IMR-90 (cell line): ENCODE data around the gene ORM1. TPM values are rescaled to one million over a fixed set of nuclear protein-coding genes. Genes with fewer than 3 reads are reported as not detected.

Experiments used
- ATAC-seq: fragments of 200-7000 bp; cut with Tn5 transposase; 2 replicates; pipeline ENCODE4 v1.9.1; 2020; ENCODE audit warnings: low read depth, mild to moderate bottlenecking, moderate library complexity
- BruUV-seq: library from RNA; stranded (reverse); fragments of 400-500 nt; replicated peaks from 2 replicates; lab custom pipeline; 2021; lab: Mats Ljungman, UMichigan
- CTCF ChIA-PET: fragments of 300-600 bp; formaldehyde crosslinking; extraction: SDS; loops from one replicate; lab custom pipeline; 2021; ENCODE audit warnings: antibody characterized with exemption; lab: Yijun Ruan, JAX
- POLR2A ChIA-PET: fragments of 300-600 bp; sonication (Branson Sonifier 250); formaldehyde crosslinking; loops from one replicate; lab custom pipeline; 2022; ENCODE audit warnings: antibody characterized with exemption; ENCODE audit not compliant: unreplicated experiment; lab: Charles Lee
- DNase-seq: peaks from one replicate; pipeline ENCODE4 v3.0.0; 2013
- H2AFZ ChIP-seq: replicated peaks from 2 replicates; pipeline ENCODE3; 2013; ENCODE audit warnings: low read length, mild to moderate bottlenecking; ENCODE audit not compliant: poor library complexity
- H2AK5ac ChIP-seq: 2 replicates; pipeline ENCODE4 v1.6.1; 2013; ENCODE audit warnings: low read depth, low read length, inconsistent platforms
- H2AK9ac ChIP-seq: replicated peaks from 2 replicates; pipeline ENCODE3; 2013; ENCODE audit warnings: mild to moderate bottlenecking, low read depth, low read length, moderate library complexity; ENCODE audit not compliant: poor library complexity
- H2BK120ac ChIP-seq: 2 replicates; pipeline ENCODE4 v1.6.1; 2013; ENCODE audit warnings: low read depth, low read length, inconsistent platforms
- H2BK15ac ChIP-seq: 3 replicates; pipeline ENCODE4 v1.6.1; 2013; ENCODE audit warnings: low read depth, low read length, inconsistent platforms
- H2BK20ac ChIP-seq: 2 replicates; pipeline ENCODE4 v1.6.1; 2013; ENCODE audit warnings: low read depth, mild to moderate bottlenecking, inconsistent platforms, low read length, moderate library complexity
- H2BK5ac ChIP-seq: 2 replicates; pipeline ENCODE4 v1.6.1; 2013; ENCODE audit warnings: mild to moderate bottlenecking, low read depth, low read length, inconsistent platforms; ENCODE audit not compliant: poor library complexity, severe bottlenecking
- H3K14ac ChIP-seq: replicated peaks from 2 replicates; pipeline ENCODE4 v1.6.1; 2013; ENCODE audit warnings: low read depth, low read length, inconsistent platforms
- H3K18ac ChIP-seq: 2 replicates; pipeline ENCODE4 v1.6.1; 2013; ENCODE audit warnings: low read depth, low read length, control low read depth
- H3K23ac ChIP-seq: 2 replicates; pipeline ENCODE4 v1.6.1; 2013; ENCODE audit warnings: low read depth, low read length, inconsistent platforms
- H3K27ac ChIP-seq: 2 replicates; pipeline ENCODE4 v1.5.1; 2013; ENCODE audit warnings: mild to moderate bottlenecking, control low read depth, low read length; ENCODE audit not compliant: insufficient read depth
- H3K27me3 ChIP-seq: 2 replicates; pipeline ENCODE4 v1.6.1; 2013; ENCODE audit warnings: low read length; ENCODE audit not compliant: control insufficient read depth, insufficient read depth
- H3K36me3 ChIP-seq: 2 replicates; pipeline ENCODE4 v1.6.1; 2013; ENCODE audit warnings: low read length, mixed read lengths; ENCODE audit not compliant: control insufficient read depth, insufficient read depth
- H3K4ac ChIP-seq: 2 replicates; pipeline ENCODE4 v1.6.1; 2013; ENCODE audit warnings: low read depth, low read length, inconsistent platforms
- H3K4me1 ChIP-seq: 2 replicates; pipeline ENCODE4 v1.6.1; 2013; ENCODE audit warnings: low read length, mixed read lengths; ENCODE audit not compliant: control insufficient read depth, insufficient read depth
- H3K4me2 ChIP-seq: 2 replicates; pipeline ENCODE4 v1.6.1; 2013; ENCODE audit warnings: low read depth, mild to moderate bottlenecking, control low read depth, low read length, moderate library complexity
- H3K4me3 ChIP-seq: 2 replicates; pipeline ENCODE4 v1.5.1; 2013; ENCODE audit warnings: low read depth, mild to moderate bottlenecking, control low read depth, low read length, moderate library complexity; ENCODE audit not compliant: insufficient read depth
- H3K56ac ChIP-seq: 2 replicates; pipeline ENCODE4 v1.6.1; 2013; ENCODE audit warnings: low read length, inconsistent platforms; ENCODE audit not compliant: insufficient read depth; ENCODE audit errors: extremely low read depth
- H3K79me1 ChIP-seq, 2 experiments: 2 replicates each; pipeline ENCODE4 v1.6.1; 2013; ENCODE audit warnings: low read length in 2 of 2, inconsistent platforms in 1 of 2, low read depth in 1 of 2
- H3K9ac ChIP-seq: 2 replicates; pipeline ENCODE4 v1.6.1; 2013; ENCODE audit warnings: low read depth, low read length, control low read depth
- H3K9me1 ChIP-seq: 2 replicates; pipeline ENCODE4 v1.6.1; 2013; ENCODE audit warnings: low read length, inconsistent platforms; ENCODE audit not compliant: insufficient read depth
- H3K9me3 ChIP-seq: 2 replicates; pipeline ENCODE4 v1.6.1; 2013; ENCODE audit warnings: low read length; ENCODE audit not compliant: control insufficient read depth, insufficient read depth
- H4K20me1 ChIP-seq: 2 replicates; pipeline ENCODE4 v1.6.1; 2013; ENCODE audit warnings: low read length, inconsistent platforms; ENCODE audit not compliant: insufficient read depth
- H4K5ac ChIP-seq: 2 replicates; pipeline ENCODE4 v1.6.1; 2013; ENCODE audit warnings: mild to moderate bottlenecking, low read depth, low read length, control low read depth
- H4K8ac ChIP-seq, 2 experiments: 2 replicates each; pipeline ENCODE4 v1.6.1; 2013; ENCODE audit warnings: low read depth in 2 of 2, low read length in 2 of 2, control low read depth in 1 of 2, inconsistent platforms in 1 of 2
- H4K91ac ChIP-seq: 2 replicates; pipeline ENCODE4 v1.6.1; 2013; ENCODE audit warnings: low read depth, low read length, inconsistent platforms; ENCODE audit not compliant: insufficient read depth
- BHLHE40 ChIP-seq: fragments of 150-350 bp; IDR thresholded peaks from 2 replicates; pipeline ENCODE4 v1.6.1; 2016; ENCODE audit warnings: mild to moderate bottlenecking, low read depth, low read length
- CEBPB ChIP-seq: IDR thresholded peaks from 2 replicates; pipeline ENCODE4 v1.6.1; 2012; ENCODE audit warnings: low read depth, low read length, improper control_type of control experiment
- CHD1 ChIP-seq: IDR thresholded peaks from 2 replicates; pipeline ENCODE4 v1.6.1; 2012; ENCODE audit warnings: low read depth, low read length, improper control_type of control experiment
- CTCF ChIP-seq: conservative IDR thresholded peaks from 2 replicates; pipeline ENCODE4 v1.5.1; 2012; ENCODE audit warnings: mild to moderate bottlenecking, low read depth, low read length, improper control_type of control experiment
- MAFK ChIP-seq: IDR thresholded peaks from 2 replicates; pipeline ENCODE4 v1.6.1; 2012; ENCODE audit warnings: low read depth, low read length, improper control_type of control experiment
- MAZ ChIP-seq: IDR thresholded peaks from 2 replicates; pipeline ENCODE4 v1.6.1; 2012; ENCODE audit warnings: low read depth, mild to moderate bottlenecking, low read length, improper control_type of control experiment, moderate library complexity, borderline replicate concordance
- MXI1 ChIP-seq: IDR thresholded peaks from 2 replicates; pipeline ENCODE4 v1.6.1; 2012; ENCODE audit warnings: low read depth, mild to moderate bottlenecking, low read length, moderate library complexity, borderline replicate concordance
- NFE2L2 ChIP-seq: fragments of 150-350 bp; IDR thresholded peaks from 2 replicates; pipeline ENCODE4 v1.6.1; 2016; ENCODE audit warnings: low read depth, mild to moderate bottlenecking, low read length
- POLR2A ChIP-seq: IDR thresholded peaks from 2 replicates; pipeline ENCODE4 v1.6.1; 2012; ENCODE audit warnings: mild to moderate bottlenecking, low read depth, low read length
- RAD21 ChIP-seq: IDR thresholded peaks from 2 replicates; pipeline ENCODE4 v1.6.1; 2012; ENCODE audit warnings: low read length, improper control_type of control experiment
- RCOR1 ChIP-seq: IDR thresholded peaks from 2 replicates; pipeline ENCODE4 v1.6.1; 2012; ENCODE audit warnings: mild to moderate bottlenecking, low read length, improper control_type of control experiment; ENCODE audit not compliant: insufficient replicate concordance
- RFX5 ChIP-seq: IDR thresholded peaks from 2 replicates; pipeline ENCODE4 v1.8.0; 2012; ENCODE audit warnings: low read depth, mild to moderate bottlenecking, low read length, moderate library complexity
- SMC3 ChIP-seq: fragments of 150-350 bp; IDR thresholded peaks from 2 replicates; pipeline ENCODE4 v1.6.1; 2016; ENCODE audit warnings: low read depth, mild to moderate bottlenecking, antibody characterized with exemption, low read length, moderate library complexity
- USF2 ChIP-seq: fragments of 150-350 bp; IDR thresholded peaks from 2 replicates; pipeline ENCODE4 v1.6.1; 2017; ENCODE audit warnings: mild to moderate bottlenecking, antibody characterized with exemption, low read length, low read depth
- WGBS, 2 experiments: methylation state at CpG; one replicate each; pipeline versions ENCODE4 v1.1.5 to v1.1.7; 2013; ENCODE audit warnings: missing lambda C conversion rate in 2 of 2; ENCODE audit not compliant: insufficient read length in 1 of 2; ENCODE audit errors: extremely low coverage in 2 of 2; 5-methylcytosine and 5-hydroxymethylcytosine counted together
- dilution Hi-C: fragments of 300-500 bp; cut with HindIII; formaldehyde crosslinking; loops from one replicate; pipeline ENCODE4 v1.14.3; 2018; ENCODE audit warnings: low sequenced_read_pairs; ENCODE audit not compliant: unreplicated experiment
- in situ Hi-C: fragments of 300-500 bp; cut with MboI; formaldehyde crosslinking; loops from 3 replicates; pipeline ENCODE4 v1.14.3; 2019; ENCODE audit warnings: low sequenced_read_pairs, inconsistent platforms, mixed read lengths
- intact Hi-C: fragments of 100-400 bp; cut with micrococcal nuclease; formaldehyde crosslinking; loops from 2 replicates; pipeline ENCODE4 v1.10.0; 2022
- polyA plus RNA-seq, 3 experiments: library from polyadenylated mRNA; depleted of rRNA; stranded (reverse); fragments of >200 nt; gene quantifications; 2 replicates each; pipeline ENCODE4 v1.2.3, GENCODE V29; 2012; ENCODE audit warnings: low replicate concordance in 1 of 3
- total RNA-seq: library from RNA; depleted of rRNA; stranded (reverse); fragments of >200 nt; gene quantifications from 2 replicates; pipeline ENCODE4 v1.2.3, GENCODE V29; 2012

The ORM1 gene
- total and polyA plus RNA-seq, 2 of the 4 experiments (the other 2 are of a cell fraction), result 0.18 TPM; not detected in 1

GRCh38 chr9:114290561-114290986 lies 32.3 kb upstream of the ORM1 start:
- Histone ChIP-seq H2BK15ac (peak overlapping the region; percentile 82; the same call in 1 of the 3 replicates), H3K56ac (no peak overlapping the region), H3K9ac (no peak overlapping the region), H3K27me3 (no peaks in the 10 kb centered on the region), H3K4ac (peak overlapping the region; percentile 79), H3K9me3 (no peaks in the 10 kb centered on the region), H2AFZ (peak overlapping the region; percentile 81), H3K79me1 (peaks cover 0 to 12% of the 10 kb centered on the region in 2 experiments; a peak in 1 of 4 replicates), H2AK9ac (peak overlapping the region; percentile 76), H3K9me1 (peaks cover 14% of the 10 kb centered on the region), H3K23ac (no peak overlapping the region), H4K20me1 (no peaks in the 10 kb centered on the region), H4K8ac (no peak overlapping the region; a peak in 1 of 4 replicates), H3K14ac (no peak overlapping the region; the same call in 1 of the 2 replicates), H2BK5ac (no peak overlapping the region), H3K4me2 (no peak overlapping the region), H3K4me1 (peaks cover 14% of the 10 kb centered on the region), H3K4me3 (no peak overlapping the region), H3K36me3 (peaks cover 10% of the 10 kb centered on the region), H2BK120ac (peak overlapping the region; percentile 70), H4K91ac (peak overlapping the region; percentile 81), H2BK20ac (peak overlapping the region; percentile 62), H4K5ac (no peak overlapping the region), H3K18ac (no peak overlapping the region), H2AK5ac (peak overlapping the region; percentile 97), H3K27ac (no peak overlapping the region)
- dilution Hi-C loops, result no loop called here
- in situ Hi-C loops, result loop anchor here (5.0 kb wide), 1 partner anchor 178 kb away; no protein-coding TSS in a partner anchor
- WGBS, 2 experiments, result 100% methylated on average over 2 of the region's 7 CpGs; no CpG with 5 or more reads in 1 of the 2 experiments
- no peak for DNase-seq
- intact Hi-C loops, result loop anchor here (10.0 kb wide), 1 partner anchor 606 kb away; no protein-coding TSS in a partner anchor
- peak; percentile 9 for ATAC-seq
- ChIA-PET CTCF (interaction anchor here (0.8 to 2.4 kb wide), 13 partner anchors 11 to 207 kb away, joined by 3 to 16 read pairs (median 5); partner anchors contain the start of gene COL27A1), POLR2A (no interaction called here)
- TF ChIP-seq CHD1 (no peak), RCOR1 (no peak), RFX5 (no peak), POLR2A (no peak), SMC3 (no peak), NFE2L2 (no peak), MAZ (no peak), BHLHE40 (no peak), RAD21 (no peak), USF2 (no peak), CTCF (no peak), MAFK (no peak), CEBPB (no peak), MXI1 (no peak)
- BruUV-seq, result no TSS peak
